H1 (cell line): Measurements from ENCODE around the gene ATG9B. TPM values are rescaled to one million over a fixed set of nuclear protein-coding genes. Genes with fewer than 3 reads are reported as not detected.
A peak's percentile ranks its signal among the peaks of the same experiment; 100 is the strongest.

Experiments used
- CTCF ChIA-PET: fragments of 300-600 bp; sonication (Branson Sonifier 250); formaldehyde crosslinking; loops from one replicate; lab custom pipeline; 2021; ENCODE audit not compliant: partially characterized antibody; lab: Charles Lee
- POLR2A ChIA-PET: fragments of 300-600 bp; sonication (Branson Sonifier 250); formaldehyde crosslinking; loops from one replicate; lab custom pipeline; 2021; ENCODE audit warnings: inconsistent platforms; ENCODE audit not compliant: partially characterized antibody; lab: Charles Lee
- DNase-seq, 2 experiments: peaks; one replicate each; pipeline versions ENCODE4 v3.0.0 to v3.0.0-alpha.2; 2010 to 2022; ENCODE audit warnings: low spot score in 2 of 2, low read depth in 1 of 2, mixed read lengths in 1 of 2
- FAIRE-seq: peaks from 2 replicates; lab custom pipeline; 2011; peaks lifted over from hg19 to GRCh38; lab: Jason Lieb, UNC
- H2AFZ ChIP-seq: 2 replicates; pipeline ENCODE4 v1.8.1; 2012; ENCODE audit warnings: low read length, inconsistent platforms
- H2AK5ac ChIP-seq: 2 replicates; pipeline ENCODE4 v1.6.1; 2013; ENCODE audit warnings: low read depth, low read length
- H2BK120ac ChIP-seq: replicated peaks from 2 replicates; pipeline ENCODE3; 2013; ENCODE audit warnings: low read depth, low read length, inconsistent platforms
- H2BK12ac ChIP-seq: 2 replicates; pipeline ENCODE4 v1.6.1; 2013; ENCODE audit warnings: low read depth, low read length
- H2BK15ac ChIP-seq: 2 replicates; pipeline ENCODE4 v1.6.1; 2013; ENCODE audit warnings: low read length
- H2BK20ac ChIP-seq: 2 replicates; pipeline ENCODE4 v1.6.1; 2013; ENCODE audit warnings: low read length
- H2BK5ac ChIP-seq: 2 replicates; pipeline ENCODE4 v1.6.1; 2013; ENCODE audit warnings: low read depth, low read length
- H3K14ac ChIP-seq: 2 replicates; pipeline ENCODE4 v1.6.1; 2013; ENCODE audit warnings: inconsistent platforms; ENCODE audit not compliant: insufficient read length
- H3K18ac ChIP-seq: 2 replicates; pipeline ENCODE4 v1.6.1; 2013; ENCODE audit warnings: low read length; ENCODE audit errors: extremely low read depth
- H3K23ac ChIP-seq: 2 replicates; pipeline ENCODE4 v1.6.1; 2013; ENCODE audit warnings: inconsistent platforms; ENCODE audit not compliant: insufficient read length
- H3K23me2 ChIP-seq: 2 replicates; pipeline ENCODE4 v1.6.1; 2013; ENCODE audit warnings: low read depth, low read length
- H3K27ac ChIP-seq: 2 replicates; pipeline ENCODE4 v1.6.1; 2011; ENCODE audit warnings: low read depth, low read length, inconsistent platforms
- H3K27me3 ChIP-seq, 4 experiments: replicated peaks in 1 of 4; 1 replicate in 1 of 4; 2 replicates in 3 of 4; pipeline versions ENCODE4 v1.6.1 to v1.8.1; 2011 to 2013; ENCODE audit warnings: low read length in 3 of 4, mild to moderate bottlenecking in 3 of 4, inconsistent platforms in 2 of 4, mixed read lengths in 2 of 4, moderate library complexity in 1 of 4; ENCODE audit not compliant: control insufficient read depth in 3 of 4, insufficient read depth in 3 of 4; ENCODE audit errors: extremely low read depth in 1 of 4
- H3K36me3 ChIP-seq, 4 experiments: 2 replicates each; pipeline versions ENCODE4 v1.6.1 to v1.8.1; 2011 to 2013; ENCODE audit warnings: mild to moderate bottlenecking in 4 of 4, low read length in 3 of 4, moderate library complexity in 2 of 4, control low read depth in 1 of 4, inconsistent platforms in 1 of 4; ENCODE audit not compliant: insufficient read depth in 4 of 4, control insufficient read depth in 2 of 4
- H3K4ac ChIP-seq: replicated peaks from 2 replicates; pipeline ENCODE3; 2013; ENCODE audit warnings: low read length, low read depth, mixed read lengths, inconsistent platforms; ENCODE audit not compliant: insufficient read length
- H3K4me1 ChIP-seq, 4 experiments: replicated peaks in 1 of 4; 1 replicate in 1 of 4; 2 replicates in 3 of 4; pipeline versions ENCODE4 v1.6.1 to v1.8.1; 2011 to 2013; ENCODE audit warnings: low read length in 3 of 4, inconsistent platforms in 2 of 4, mixed read lengths in 1 of 4; ENCODE audit not compliant: insufficient read depth in 4 of 4, control insufficient read depth in 3 of 4
- H3K4me2 ChIP-seq, 2 experiments: 2 replicates each; pipeline versions ENCODE4 v1.6.1 to v1.8.1; 2011 to 2013; ENCODE audit warnings: low read depth in 2 of 2, low read length in 2 of 2, control low read depth in 1 of 2, inconsistent platforms in 1 of 2, mild to moderate bottlenecking in 1 of 2; ENCODE audit not compliant: insufficient read depth in 1 of 2
- H3K4me3 ChIP-seq, 4 experiments: fragments of 200-600, 300-600 bp in 1 of 4; sonication (generic), shearing (Covaris generic), sonication (Bioruptor Twin) in 1 of 4; 2 replicates each; pipeline versions ENCODE4 v1.5.1 to v1.8.1; 2011 to 2016; ENCODE audit warnings: low read length in 4 of 4, low read depth in 3 of 4, control low read depth in 2 of 4, inconsistent platforms in 2 of 4, mild to moderate bottlenecking in 2 of 4, mixed read lengths in 1 of 4, moderate library complexity in 1 of 4; ENCODE audit not compliant: insufficient read depth in 2 of 4; ENCODE audit errors: extremely low read depth in 1 of 4
- H3K56ac ChIP-seq: replicated peaks from 2 replicates; pipeline ENCODE3; 2013; ENCODE audit warnings: low read depth, mild to moderate bottlenecking, mixed read lengths, low read length, inconsistent platforms; ENCODE audit not compliant: insufficient read length
- H3K79me1 ChIP-seq: 2 replicates; pipeline ENCODE4 v1.6.1; 2013; ENCODE audit warnings: low read depth, low read length, control low read depth
- H3K79me2 ChIP-seq, 2 experiments: 2 replicates each; pipeline versions ENCODE4 v1.6.1 to v1.8.1; 2012 to 2013; ENCODE audit warnings: low read length in 2 of 2, mild to moderate bottlenecking in 2 of 2, inconsistent platforms in 1 of 2; ENCODE audit not compliant: insufficient read depth in 2 of 2, control insufficient read depth in 1 of 2
- H3K9ac ChIP-seq, 4 experiments: replicated peaks in 1 of 4; 1 replicate in 1 of 4; 2 replicates in 3 of 4; pipeline versions ENCODE4 v1.6.1 to v1.8.1; 2011 to 2013; ENCODE audit warnings: low read depth in 3 of 4, low read length in 3 of 4, control low read depth in 2 of 4, mild to moderate bottlenecking in 2 of 4, moderate library complexity in 2 of 4, inconsistent platforms in 1 of 4; ENCODE audit errors: extremely low read depth in 1 of 4
- H3K9me3 ChIP-seq, 2 experiments: 2 replicates each; pipeline versions ENCODE4 v1.6.1 to v1.8.1; 2012 to 2013; ENCODE audit warnings: mild to moderate bottlenecking in 2 of 2, moderate library complexity in 2 of 2, control low read depth in 1 of 2, inconsistent platforms in 1 of 2, low read depth in 1 of 2, low read length in 1 of 2, mixed read lengths in 1 of 2; ENCODE audit not compliant: insufficient read depth in 2 of 2
- H4K20me1 ChIP-seq, 2 experiments: replicated peaks in 1 of 2; 2 replicates each; pipeline versions ENCODE3 to v1.8.1; 2011 to 2013; ENCODE audit warnings: inconsistent platforms in 2 of 2, low read length in 2 of 2, mild to moderate bottlenecking in 1 of 2; ENCODE audit not compliant: insufficient read depth in 2 of 2, control insufficient read depth in 1 of 2
- H4K5ac ChIP-seq: 2 replicates; pipeline ENCODE4 v1.6.1; 2013; ENCODE audit warnings: low read length, low read depth, mixed read lengths, inconsistent platforms; ENCODE audit not compliant: insufficient read length
- H4K8ac ChIP-seq: 2 replicates; pipeline ENCODE4 v1.8.0; 2013; ENCODE audit warnings: mild to moderate bottlenecking, moderate library complexity, low read length, inconsistent platforms; ENCODE audit not compliant: insufficient read depth; ENCODE audit errors: extremely low read depth
- H4K91ac ChIP-seq: replicated peaks from 2 replicates; pipeline ENCODE3; 2013; ENCODE audit warnings: low read length, mixed read lengths, inconsistent platforms; ENCODE audit not compliant: insufficient read length
- SUZ12 ChIP-seq: fragments of 200-600 bp; sonication (generic); IDR thresholded peaks from 2 replicates; pipeline ENCODE4 v1.6.1; 2012; ENCODE audit warnings: mild to moderate bottlenecking, inconsistent platforms, low read length, moderate library complexity, mixed read lengths
- ZNF274 ChIP-seq: IDR thresholded peaks from 2 replicates; pipeline ENCODE4 v1.7.0; 2012; ENCODE audit warnings: low read length, borderline replicate concordance; ENCODE audit errors: extremely low read depth
- WGBS, 2 experiments: shearing (Covaris generic) in 1 of 2; methylation state at CpG; one replicate each; pipeline versions ENCODE4 v1.1.6 to v1.1.7; 2013 to 2015; ENCODE audit warnings: low lambda C conversion rate in 2 of 2, mixed read lengths in 2 of 2, inconsistent platforms in 1 of 2, low coverage in 1 of 2, missing lambda C conversion rate in 1 of 2; ENCODE audit not compliant: insufficient replicate concordance in 2 of 2, insufficient coverage in 1 of 2, insufficient read length in 1 of 2; ENCODE audit errors: extremely low coverage in 1 of 2, missing lambda C conversion rate in 1 of 2; 5-methylcytosine and 5-hydroxymethylcytosine counted together
- polyA plus RNA-seq, 7 experiments: library from polyadenylated mRNA; depleted of rRNA in 3 of 7; stranded (reverse) in 5 of 7; unstranded in 2 of 7; fragments of >200 nt in 5 of 7; fragments of 200-250 nt in 2 of 7; gene quantifications; 1 replicate in 5 of 7; 2 replicates in 1 of 7; 4 replicates in 1 of 7; pipeline versions ENCODE4 v1.2.1 to v1.2.3, GENCODE V29; 2011 to 2013; ENCODE audit warnings: missing spikeins in 2 of 7, mixed read lengths in 2 of 7
- total RNA-seq: library from RNA; stranded (reverse); fragmentation: NEBNext Ultra II Directional; extraction: Animal tissue kit (Norgen Biotek cat#: 25700); gene quantifications from 2 replicates; pipeline ENCODE4 v1.2.1, GENCODE V29; 2021

The ATG9B gene
- total and polyA plus RNA-seq, 2 of the 8 experiments (the other 6 are each of a cell fraction or from before 2014, with no cell fraction given) = 1.4 to 2.3 TPM

- Histone ChIP-seq H3K27ac (no peak overlapping the region), H2AK5ac (no peak overlapping the region), H3K4me1 (peaks cover 0 to 40% (median 27%) of the 10 kb centered on the region in 4 experiments; a peak in 6 of 7 replicates), H3K9ac (0 out of 7 replicates have a peak overlapping the region, but pooled peaks of 2 of the 4 experiments have one; percentile 29 to 38), H4K8ac (peak overlapping the region; percentile 23; the same call in 1 of the 2 replicates), H3K36me3 (no peaks in the 10 kb centered on the region), H2BK120ac (no peak overlapping the region), H3K56ac (no peak overlapping the region), H3K18ac (no peak overlapping the region), H2BK15ac (peak overlapping the region; percentile 72; the same call in 1 of the 2 replicates), H3K79me2 (no peaks in the 10 kb centered on the region), H4K91ac (peak overlapping the region; percentile 5), H3K9me3 (no peaks in the 10 kb centered on the region), H3K4ac (no peak overlapping the region), H2BK12ac (peak overlapping the region; percentile 72; the same call in 1 of the 2 replicates), H2BK20ac (no peak overlapping the region), H3K79me1 (no peaks in the 10 kb centered on the region; the same call in 1 of the 2 replicates), H2BK5ac (peak overlapping the region; percentile 50; the same call in 1 of the 2 replicates), H2AFZ (no peak overlapping the region), H3K4me3 (peak overlapping the region in 3 of 4 experiments; percentile 4 to 53 (median 53); a peak in 5 of 8 replicates), H4K5ac (no peak overlapping the region), H3K14ac (no peak overlapping the region), H4K20me1 (no peaks in the 10 kb centered on the region), H3K4me2 (peak overlapping the region; percentile 60 to 68), H3K27me3 (peaks cover 0 to 20% (median 15%) of the 10 kb centered on the region in 4 experiments; a peak in 6 of 7 replicates), H3K23me2 (peaks cover under 1% of the 10 kb centered on the region; the same call in 1 of the 2 replicates), H3K23ac (no peak overlapping the region)
- WGBS, 2 experiments = 73% methylated on average over 5 of the region's 26 CpGs; no CpG with 5 or more reads in 1 of the 2 experiments
- TF ChIP-seq SUZ12 = no peak
- TF ChIP-seq ZNF274 = no peak
- ChIA-PET POLR2A (interaction anchor here (0.7 to 2.5 kb wide), 8 partner anchors 14 to 98 kb away, joined by 3 to 7 read pairs (median 3); partner anchors contain the start of gene ABCB8), CTCF (interaction anchor here (0.7 to 11.5 kb wide), 10 partner anchors 8 to 100 kb away, joined by 3 to 142 read pairs (median 5); partner anchors contain the start of genes ABCB8, ATG9B and NOS3)
- no peak for DNase-seq
- no peak for FAIRE-seq
These were observed 10.9 kb downstream of the ATG9B start for GRCh38 chr7:151013356-151013732.
